ENCODE measurements around the gene CCDC30. TPM values are rescaled to one million over a fixed set of nuclear protein-coding genes. Genes with fewer than 3 reads are reported as not detected.

CCDC30 gene
- total and polyA plus RNA-seq, 10 of the 15 experiments (the other 5 are each of a cell fraction or from before 2014, with no cell fraction given) = 0.46 to 1.8 (median 1.0) TPM

GRCh38 chr1:42439940-42440339 lies 23.1 kb upstream of the CCDC30 start:
- 56% methylated on average over 2 of the region's 2 CpGs for WGBS (ENCODE audit: insufficient coverage, insufficient replicate concordance, low lambda C conversion rate, missing lambda C conversion rate)
- no peaks in the 10 kb centered on the region for H3K4me1 ChIP-seq (ENCODE audit: control insufficient read depth, insufficient read depth, low read length)
- intact Hi-C loops (cut with micrococcal nuclease; ENCODE audit: unreplicated experiment) = no loop called here
- SMC1A ChIA-PET (ENCODE audit: uncharacterized antibody, unreplicated experiment) = no interaction called here
- DNase-seq (ENCODE audit: low read depth, low spot score) (no peak), FAIRE-seq (no peak), ATAC-seq (no peak)
- H3K79me2 ChIP-seq (ENCODE audit: control insufficient read depth, insufficient read depth, low read length) = no peaks in the 10 kb centered on the region
- no peak overlapping the region for H3K4me3 ChIP-seq
- no peak overlapping the region for H3K27ac ChIP-seq (ENCODE audit: control insufficient read depth, insufficient read depth)
- in situ Hi-C loops (cut with MboI) = no loop called here
- H3K9ac ChIP-seq (ENCODE audit: control insufficient read depth, insufficient read depth, low read length) = no peak overlapping the region
- H4K20me1 ChIP-seq (ENCODE audit: control insufficient read depth, insufficient read depth) = peaks cover 2% of the 10 kb centered on the region; the same call in 1 of the 2 replicates
- POLR2A ChIA-PET = no interaction called here
- H3K4me2 ChIP-seq (ENCODE audit: control insufficient read depth, insufficient read depth) = no peak overlapping the region
- TF ChIP-seq ASH2L (IDR thresholded peaks at IDR 0.05; ENCODE audit: borderline replicate concordance, low read depth) (no peak), BCL3 (IDR thresholded peaks at IDR 0.05; ENCODE audit: borderline replicate concordance, insufficient read depth, low read depth, low read length, poor library complexity, severe bottlenecking) (peak; percentile 45), RAD21 (IDR thresholded peaks at IDR 0.05; ENCODE audit: insufficient read depth, low read depth, low read length) (no peak), FOXK2 (IDR thresholded peaks at IDR 0.05) (no peak)
- RAD21 ChIA-PET (ENCODE audit: unreplicated experiment) = no interaction called here
- no peaks in the 10 kb centered on the region for H3K27me3 ChIP-seq (replicated peaks in 1 of 2; ENCODE audit: control insufficient read depth in 2 of 2, insufficient read depth in 2 of 2, low read length in 1 of 2)
- BruUV-seq (replicated peaks) = no TSS peak
- H3K36me3 ChIP-seq (ENCODE audit: control insufficient read depth in 2 of 2, insufficient read depth in 2 of 2, low read length in 1 of 2) = no peaks in the 10 kb centered on the region
- CTCF ChIA-PET = interaction anchor here (0.5 kb wide), 1 partner anchor 626 kb away, joined by 3 read pairs; no protein-coding TSS in a partner anchor
- H3K9me3 ChIP-seq (replicated peaks; ENCODE audit: control insufficient read depth, insufficient read depth, low read length) = no peaks in the 10 kb centered on the region
- no peak overlapping the region for H2AFZ ChIP-seq (ENCODE audit: control insufficient read depth, low read depth, low read length)

DNA sequence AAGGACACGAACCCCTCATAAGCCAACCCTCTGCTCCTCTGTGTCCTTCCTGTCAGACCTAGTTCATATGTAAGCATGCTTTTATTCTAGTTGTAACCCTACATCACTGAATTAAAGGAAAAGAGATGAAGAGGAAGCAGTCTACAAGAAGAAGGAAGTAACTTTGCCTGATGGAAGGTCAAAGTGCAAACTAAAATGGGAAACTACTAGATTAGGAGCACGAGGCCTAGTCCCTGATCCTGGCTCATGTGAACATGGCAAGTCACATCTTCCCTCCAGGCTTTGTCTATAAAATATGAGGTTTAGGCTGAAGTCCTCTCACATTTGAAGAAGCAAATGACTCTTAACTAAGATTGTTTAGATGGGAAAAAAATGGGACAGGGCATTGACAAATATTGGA lies 20.4 kb upstream of the CCDC30 start:
- Histone ChIP-seq H2AFZ (ENCODE audit: control insufficient read depth, low read depth, low read length) (no peak overlapping the region), H3K36me3 (ENCODE audit: control insufficient read depth in 2 of 2, insufficient read depth in 2 of 2, low read length in 1 of 2) (no peaks in the 10 kb centered on the region), H3K27me3 (replicated peaks in 1 of 2; ENCODE audit: control insufficient read depth in 2 of 2, insufficient read depth in 2 of 2, low read length in 1 of 2) (no peaks in the 10 kb centered on the region), H3K27ac (ENCODE audit: control insufficient read depth, insufficient read depth) (no peak overlapping the region), H3K9ac (ENCODE audit: control insufficient read depth, insufficient read depth, low read length) (no peak overlapping the region), H4K20me1 (ENCODE audit: control insufficient read depth, insufficient read depth) (no peaks in the 10 kb centered on the region), H3K4me2 (ENCODE audit: control insufficient read depth, insufficient read depth) (no peak overlapping the region), H3K9me3 (replicated peaks; ENCODE audit: control insufficient read depth, insufficient read depth, low read length) (no peaks in the 10 kb centered on the region), H3K4me1 (ENCODE audit: control insufficient read depth, insufficient read depth, low read length) (no peaks in the 10 kb centered on the region), H3K4me3 (no peak overlapping the region), H3K79me2 (ENCODE audit: control insufficient read depth, insufficient read depth, low read length) (no peaks in the 10 kb centered on the region)
- ATAC-seq = no peak
- BruUV-seq (replicated peaks) = no TSS peak
- ChIA-PET RAD21 (ENCODE audit: unreplicated experiment) (no interaction called here), POLR2A (no interaction called here), SMC1A (ENCODE audit: uncharacterized antibody, unreplicated experiment) (no interaction called here), CTCF (no interaction called here)
- no peak for FAIRE-seq
- in situ Hi-C loops (cut with MboI) (no loop called here), intact Hi-C loops (cut with micrococcal nuclease; ENCODE audit: unreplicated experiment) (no loop called here)
- 0% methylated on average over 2 of the region's 2 CpGs for WGBS (ENCODE audit: insufficient coverage, insufficient replicate concordance, low lambda C conversion rate, missing lambda C conversion rate)
- no peak for DNase-seq (ENCODE audit: low read depth, low spot score)
- TF ChIP-seq, protein P1, sequence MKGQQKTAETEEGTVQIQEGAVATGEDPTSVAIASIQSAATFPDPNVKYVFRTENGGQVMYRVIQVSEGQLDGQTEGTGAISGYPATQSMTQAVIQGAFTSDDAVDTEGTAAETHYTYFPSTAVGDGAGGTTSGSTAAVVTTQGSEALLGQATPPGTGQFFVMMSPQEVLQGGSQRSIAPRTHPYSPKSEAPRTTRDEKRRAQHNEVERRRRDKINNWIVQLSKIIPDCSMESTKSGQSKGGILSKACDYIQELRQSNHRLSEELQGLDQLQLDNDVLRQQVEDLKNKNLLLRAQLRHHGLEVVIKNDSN (IDR thresholded peaks at IDR 0.05; ENCODE audit: borderline replicate concordance, extremely low read length, insufficient read depth, low read depth, low read length) = no peak
- TF ChIP-seq SIX5 (IDR thresholded peaks at IDR 0.05; ENCODE audit: low read depth, low read length, severe bottlenecking) (no peak), RAD21 (IDR thresholded peaks at IDR 0.05; ENCODE audit: insufficient read depth, low read depth, low read length) (no peak), BACH1 (IDR thresholded peaks at IDR 0.05; ENCODE audit: borderline replicate concordance) (no peak), GATAD2B (conservative IDR thresholded peaks at IDR 0.05; ENCODE audit: low read depth) (no peak), SKIL (IDR thresholded peaks at IDR 0.05; ENCODE audit: low read depth, poor library complexity, severe bottlenecking) (no peak), CHD2 (IDR thresholded peaks at IDR 0.05; ENCODE audit: borderline replicate concordance, low read depth, low read length) (no peak)

Data from GM12878 (cell line).